Right atrium auricular region (tissue), 2 donors: Measurements from ENCODE around the gene CDKN1A. TPM values are rescaled to one million over a fixed set of nuclear protein-coding genes. Genes with fewer than 3 reads are reported as not detected.
"Not testable (repeated sequence)": the region's sequence is repeated elsewhere in the genome, so short reads cannot be mapped to it uniquely, and the experiment has no call there.

Experiments used
- DNase-seq: peaks from one replicate; pipeline ENCODE4 v3.0.0-alpha.2; 2019; ENCODE audit warnings: low spot score
- H3K27ac ChIP-seq, 2 donors: fragments of 200-600 bp; sonication (generic); 1 replicate in 1 of 2; 2 replicates in 1 of 2; pipeline ENCODE4 v1.5.1; 2016 to 2019
- H3K27me3 ChIP-seq, 2 donors: fragments of 200-600 bp; sonication (generic); one replicate each; pipeline versions ENCODE4 v1.5.1 to v1.6.0; 2017 to 2019
- H3K36me3 ChIP-seq: fragments of 200-600 bp; sonication (generic); one replicate; pipeline ENCODE4 v1.5.1; 2016
- H3K4me1 ChIP-seq, 2 donors: fragments of 200-600 bp; sonication (generic); one replicate each; pipeline versions ENCODE4 v1.5.1 to v1.6.0; 2017 to 2019
- H3K4me3 ChIP-seq, 2 donors: fragments of 200-600 bp; sonication (generic); 1 replicate in 1 of 2; 2 replicates in 1 of 2; pipeline ENCODE4 v1.5.1; 2017 to 2019; ENCODE audit warnings: mild to moderate bottlenecking in 1 of 2, moderate library complexity in 1 of 2
- H3K9me3 ChIP-seq, 2 donors: fragments of 200-600 bp; sonication (generic); one replicate each; pipeline ENCODE4 v1.5.1; 2019
- CTCF ChIP-seq, 2 donors: fragments of 200-600 bp; sonication (generic); IDR thresholded peaks; one replicate each; pipeline ENCODE4 v1.5.1; 2019; ENCODE audit warnings: antibody characterized with exemption in 2 of 2
- total RNA-seq, 2 donors: library from RNA; depleted of rRNA; stranded (reverse); fragments of >200 nt; gene quantifications; one replicate each; pipeline ENCODE4 v1.1.0, GENCODE V29; 2016

CDKN1A gene
- total RNA-seq, 2 donors from 2014 or later = 63.8 to 128 TPM

GRCh38 chr6:36650848-36651478 lies 27.6 kb upstream of the CDKN1A start:
- no peaks in the 10 kb centered on the region for H3K27me3 ChIP-seq
- no peak for DNase-seq
- no peak overlapping the region for H3K4me3 ChIP-seq
- H3K36me3 ChIP-seq = no peaks in the 10 kb centered on the region
- no peak overlapping the region for H3K27ac ChIP-seq
- H3K9me3 ChIP-seq = no peaks in the 10 kb centered on the region
- H3K4me1 ChIP-seq = no peaks in the 10 kb centered on the region
- no peak for TF ChIP-seq CTCF (IDR thresholded peaks at IDR 0.05)

- Histone ChIP-seq H3K27ac (no peak overlapping the region), H3K4me3 (no peak overlapping the region), H3K9me3 (no peaks in the 10 kb centered on the region), H3K27me3 (no peaks in the 10 kb centered on the region), H3K36me3 (no peaks in the 10 kb centered on the region), H3K4me1 (no peaks in the 10 kb centered on the region)
- no peak for DNase-seq
- no peak for TF ChIP-seq CTCF (IDR thresholded peaks at IDR 0.05)
Observed at GRCh38 chr6:36651659-36652379, 26.7 kb upstream of the CDKN1A start.

- not testable (repeated sequence) for H3K27ac ChIP-seq, H3K4me1 ChIP-seq, H3K36me3 ChIP-seq, DNase-seq, H3K4me3 ChIP-seq, H3K9me3 ChIP-seq, H3K27me3 ChIP-seq
Observed at GRCh38 chr6:36654469-36654868, 24.0 kb upstream of the CDKN1A start.

DNA sequence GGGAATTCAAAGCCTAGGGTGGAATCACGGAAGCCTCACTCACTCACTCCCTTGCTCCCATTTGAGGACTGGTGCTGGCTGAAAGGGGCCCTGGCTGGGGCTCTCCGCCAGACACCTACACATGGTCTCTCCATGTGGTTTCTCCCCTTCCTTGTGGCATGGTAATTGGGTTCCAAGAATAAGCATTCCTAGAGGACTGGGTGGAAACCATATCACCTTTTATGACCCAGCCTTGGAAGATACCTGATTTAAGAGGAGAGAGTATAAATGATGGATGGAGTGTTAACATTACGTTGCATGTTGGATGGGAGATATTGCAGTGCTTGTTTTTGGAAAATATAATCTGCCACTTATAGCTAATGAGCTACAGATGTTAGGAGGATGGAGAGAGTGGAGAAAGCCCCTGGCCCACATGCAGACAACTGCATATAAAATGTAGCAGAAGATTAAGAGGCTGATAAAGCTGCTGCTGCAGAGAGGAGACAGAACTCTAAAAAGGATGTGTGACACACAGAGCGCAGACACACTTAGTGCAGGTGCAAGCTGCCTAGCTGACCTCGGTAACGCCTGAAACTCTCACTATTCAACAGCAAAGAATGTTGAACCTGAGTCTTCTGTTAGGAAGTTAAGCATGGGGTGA lies 23.3 kb upstream of the CDKN1A start:
- no peak for TF ChIP-seq CTCF (IDR thresholded peaks at IDR 0.05)

GRCh38 chr6:36656441-36656840 lies 22.1 kb upstream of the CDKN1A start:
- Histone ChIP-seq H3K36me3 (no peaks in the 10 kb centered on the region), H3K27ac (no peak overlapping the region), H3K4me1 (peaks cover 0 to 8% of the 10 kb centered on the region in 2 donors), H3K27me3 (no peaks in the 10 kb centered on the region), H3K4me3 (no peak overlapping the region), H3K9me3 (no peaks in the 10 kb centered on the region)
- no peak for TF ChIP-seq CTCF (IDR thresholded peaks at IDR 0.05)
- no peak for DNase-seq

More for the DNA sequence above, 23.3 kb upstream of the CDKN1A start:
- H3K27me3 ChIP-seq = no peaks in the 10 kb centered on the region
- H3K4me3 ChIP-seq = no peak overlapping the region
- no peaks in the 10 kb centered on the region for H3K36me3 ChIP-seq
- no peak for DNase-seq
- H3K9me3 ChIP-seq = no peaks in the 10 kb centered on the region
- H3K27ac ChIP-seq = no peak overlapping the region
- no peaks in the 10 kb centered on the region for H3K4me1 ChIP-seq

- no peaks in the 10 kb centered on the region for H3K27me3 ChIP-seq
- TF ChIP-seq CTCF (IDR thresholded peaks at IDR 0.05) = no peak
- no peak for DNase-seq
Observed at GRCh38 chr6:36657271-36657670, 21.2 kb upstream of the CDKN1A start.

More at GRCh38 chr6:36657271-36657670, 21.2 kb upstream of the CDKN1A start:
- Histone ChIP-seq H3K27ac (no peak overlapping the region), H3K36me3 (no peaks in the 10 kb centered on the region), H3K4me3 (no peak overlapping the region), H3K9me3 (no peaks in the 10 kb centered on the region), H3K4me1 (peaks cover 0 to 8% of the 10 kb centered on the region in 2 donors)
